Spleen (tissue), 11 donors: Measurements from ENCODE around the gene ATP5IF1. TPM values are rescaled to one million over a fixed set of nuclear protein-coding genes. Genes with fewer than 3 reads are reported as not detected.
A peak's percentile ranks its signal among the peaks of the same experiment; 100 is the strongest.

Source experiments
- DNase-seq: peaks from one replicate; pipeline ENCODE4 v3.0.0-alpha.2; 2020
- H3K27ac ChIP-seq, 8 donors: fragments of 200-600 bp; sonication (generic) in 7 of 8; 1 replicate in 4 of 8; 2 replicates in 4 of 8; pipeline versions ENCODE4 v1.5.0 to v1.8.0; 2016 to 2021; ENCODE audit warnings: inconsistent platforms in 4 of 8, mild to moderate bottlenecking in 4 of 8, moderate library complexity in 1 of 8
- H3K27me3 ChIP-seq, 7 donors: fragments of 200-600 bp; sonication (generic) in 6 of 7; replicated peaks in 1 of 7; 1 replicate in 4 of 7; 2 replicates in 3 of 7; pipeline versions ENCODE4 v1.5.0 to v1.8.0; 2016 to 2021; ENCODE audit warnings: inconsistent platforms in 3 of 7, mild to moderate bottlenecking in 1 of 7
- H3K36me3 ChIP-seq, 6 donors: fragments of 200-600 bp; sonication (generic) in 5 of 6; 1 replicate in 4 of 6; 2 replicates in 2 of 6; pipeline versions ENCODE4 v1.5.0 to v1.8.0; 2016 to 2021; ENCODE audit warnings: inconsistent platforms in 2 of 6
- H3K4me1 ChIP-seq, 6 donors: fragments of 200-600 bp; sonication (generic) in 5 of 6; 1 replicate in 3 of 6; 2 replicates in 3 of 6; pipeline versions ENCODE4 v1.5.0 to v1.8.0; 2016 to 2021; ENCODE audit warnings: inconsistent platforms in 3 of 6
- H3K4me3 ChIP-seq, 8 donors: fragments of 200-600 bp; sonication (generic) in 7 of 8; 1 replicate in 4 of 8; 2 replicates in 4 of 8; pipeline versions ENCODE4 v1.5.0 to v1.8.0; 2016 to 2021; ENCODE audit warnings: inconsistent platforms in 4 of 8, mild to moderate bottlenecking in 4 of 8, moderate library complexity in 2 of 8
- H3K9me3 ChIP-seq, 8 donors: fragments of 200-600 bp; sonication (generic) in 7 of 8; 1 replicate in 4 of 8; 2 replicates in 4 of 8; pipeline versions ENCODE4 v1.5.0 to v1.8.0; 2016 to 2021; ENCODE audit warnings: inconsistent platforms in 4 of 8
- CTCF ChIP-seq, 11 experiments: fragments of 200-600 bp in 7 of 11; fragments of 450-650 bp in 4 of 11; sonication (generic) in 4 of 11; IDR thresholded peaks in 8 of 11; conservative IDR thresholded peaks in 3 of 11; 1 replicate in 7 of 11; 2 replicates in 4 of 11; pipeline versions ENCODE4 v1.4.0 to v1.8.0; 2016 to 2021; ENCODE audit warnings: antibody characterized with exemption in 11 of 11, inconsistent platforms in 4 of 11, mild to moderate bottlenecking in 1 of 11
- POLR2A ChIP-seq, 3 donors: fragments of 450-650 bp; IDR thresholded peaks; one replicate each; pipeline ENCODE4 v1.5.1; 2017; ENCODE audit warnings: antibody characterized with exemption in 3 of 3, mild to moderate bottlenecking in 1 of 3
- POLR2AphosphoS5 ChIP-seq, 3 donors: sonication (generic); formaldehyde crosslinking; IDR thresholded peaks; one replicate each; pipeline ENCODE4 v1.5.1; 2017; ENCODE audit warnings: antibody characterized with exemption in 3 of 3
- WGBS, 5 donors: extraction: QIAGEN DNeasy Blood & Tissue Kit in 3 of 5; methylation state at CpG; one replicate each; pipeline versions ENCODE4 v1.1.5 to v1.1.7; 2013 to 2018; 5-methylcytosine and 5-hydroxymethylcytosine counted together
- intact Hi-C: fragments of 100-400 bp; cut with DNase I; formaldehyde crosslinking; loops from one replicate; pipeline ENCODE4 v1.15.0; 2023; ENCODE audit warnings: low total_unique reads
- polyA plus RNA-seq, 3 donors: library from polyadenylated mRNA; stranded (reverse); fragments of 200-250 nt; gene quantifications; one replicate each; pipeline ENCODE4 v1.2.1, GENCODE V29; 2013
- total RNA-seq, 7 donors: library from RNA; depleted of rRNA in 3 of 7; stranded (reverse); fragments of >200 nt in 3 of 7; fragmentation: NEBNext Ultra II Directional in 4 of 7; extraction: Animal tissue kit (Norgen Biotek cat#: 25700) in 4 of 7; gene quantifications; one replicate each; pipeline versions ENCODE4 v1.1.0 to v1.2.1, GENCODE V29; 2016 to 2021
- donor health status: healthy with polysubstance abuse.
- donor health status: DM: no; HTN: no; CAD: no; lungs with moderate emphysema.
- donor health status: DM: no; HTN: no; CAD: no.
- donor health status: Bipolar disorder and iron deficiency.
- donor health status: healthy.
- donor health status: DM: no; HTN: no; CAD: no.
- donor health status: DM: yes; HTN: yes; CAD: no.

ATP5IF1 gene
- total and polyA plus RNA-seq, 10 donors, result 75.4 to 411 (median 202) TPM

GRCh38 chr1:28247612-28248272 lies 11.8 kb downstream of the ATP5IF1 start:
- peaks cover 54 to 83% (median 71%) of the 10 kb centered on the region in 6 donors for H3K4me1 ChIP-seq

GRCh38 chr1:28248273-28249012 lies 12.5 kb downstream of the ATP5IF1 start:
- no peaks in the 10 kb centered on the region for H3K36me3 ChIP-seq
- H3K4me3 ChIP-seq, result peak overlapping the region in 2 of 8 donors; percentile 10 to 73
- peaks cover 49 to 76% (median 64%) of the 10 kb centered on the region in 6 donors for H3K4me1 ChIP-seq
- H3K27ac ChIP-seq, result peak overlapping the region; percentile 84 to 97 (median 92)
- DNase-seq, result peak; percentile 91
- H3K9me3 ChIP-seq, result no peaks in the 10 kb centered on the region
- 1 to 3% (median 2%) methylated on average over 12 of the region's 12 CpGs for WGBS, 5 donors
- intact Hi-C loops, result no loop called here
- TF ChIP-seq POLR2AphosphoS5 (IDR thresholded peaks at IDR 0.05) (peak in 1 of 3 donors; percentile 51), POLR2A (IDR thresholded peaks at IDR 0.05) (no peak), CTCF (IDR thresholded peaks at IDR 0.05 in 8 of 11, conservative IDR thresholded peaks at IDR 0.05 in 3 of 11) (peak; percentile 79 to 97 (median 94))
- H3K27me3 ChIP-seq, result no peaks in the 10 kb centered on the region

More at GRCh38 chr1:28247612-28248272, 11.8 kb downstream of the ATP5IF1 start:
- Histone ChIP-seq H3K27ac (peak overlapping the region; percentile 84 to 97 (median 92)), H3K9me3 (no peaks in the 10 kb centered on the region), H3K36me3 (no peaks in the 10 kb centered on the region), H3K27me3 (no peaks in the 10 kb centered on the region), H3K4me3 (peak overlapping the region in 6 of 8 donors; percentile 21 to 73 (median 60))
- DNase-seq, result no peak
- intact Hi-C loops, result no loop called here
- TF ChIP-seq POLR2AphosphoS5 (IDR thresholded peaks at IDR 0.05), result no peak
- TF ChIP-seq POLR2A (IDR thresholded peaks at IDR 0.05), result no peak
- TF ChIP-seq CTCF (IDR thresholded peaks at IDR 0.05 in 8 of 11, conservative IDR thresholded peaks at IDR 0.05 in 3 of 11), result no peak
- WGBS, 5 donors, result 39 to 57% (median 46%) methylated on average over 11 of the region's 11 CpGs

GRCh38 chr1:28249013-28249865 lies 13.3 kb downstream of the ATP5IF1 start:
- Histone ChIP-seq H3K9me3 (no peaks in the 10 kb centered on the region), H3K4me1 (peaks cover 41 to 68% (median 56%) of the 10 kb centered on the region in 6 donors), H3K4me3 (peak overlapping the region in 2 of 8 donors; percentile 10 to 73), H3K27me3 (no peaks in the 10 kb centered on the region), H3K36me3 (no peaks in the 10 kb centered on the region), H3K27ac (peak overlapping the region; percentile 84 to 97 (median 92))
- no peak for DNase-seq
- intact Hi-C loops, result no loop called here
- whole genome bisulfite sequencing, 5 donors, result 23 to 38% (median 29%) methylated on average over 3 of the region's 3 CpGs
- no peak for TF ChIP-seq CTCF (IDR thresholded peaks at IDR 0.05 in 8 of 11, conservative IDR thresholded peaks at IDR 0.05 in 3 of 11)
- no peak for TF ChIP-seq POLR2AphosphoS5 (IDR thresholded peaks at IDR 0.05)
- TF ChIP-seq POLR2A (IDR thresholded peaks at IDR 0.05), result no peak
